Testis (tissue), 3 donors: ENCODE data around the gene TBL1X. TPM values are rescaled to one million over a fixed set of nuclear protein-coding genes. Genes with fewer than 3 reads are reported as not detected.

ENCODE experiments used
- DNase-seq: peaks from one replicate; pipeline ENCODE4 v3.0.0-alpha.2; 2019
- H3K27ac ChIP-seq, 2 donors: fragments of 200-600 bp; sonication (generic); one replicate each; pipeline ENCODE4 v1.5.1; 2019
- H3K27me3 ChIP-seq: fragments of 200-600 bp; sonication (generic); one replicate; pipeline ENCODE4 v1.5.1; 2019
- H3K36me3 ChIP-seq: fragments of 200-600 bp; sonication (generic); one replicate; pipeline ENCODE4 v1.5.1; 2017; ENCODE audit warnings: low read depth; ENCODE audit errors: missing control alignments
- H3K4me1 ChIP-seq: fragments of 200-600 bp; sonication (generic); one replicate; pipeline ENCODE4 v1.5.1; 2019
- H3K4me3 ChIP-seq, 2 donors: fragments of 200-600 bp; sonication (generic); one replicate each; pipeline ENCODE4 v1.5.1; 2017 to 2019
- H3K9me3 ChIP-seq: fragments of 200-600 bp; sonication (generic); one replicate; pipeline ENCODE4 v1.5.1; 2017
- POLR2A ChIP-seq: fragments of 450-650 bp; IDR thresholded peaks from one replicate; pipeline ENCODE4 v1.6.1; 2017; ENCODE audit warnings: antibody characterized with exemption, mild to moderate bottlenecking, moderate library complexity
- WGBS, 2 donors: methylation state at CpG; one replicate each; pipeline ENCODE4 v1.1.5; 2018; 5-methylcytosine and 5-hydroxymethylcytosine counted together
- intact Hi-C: fragments of 100-400 bp; cut with DNase I; formaldehyde crosslinking; loops from one replicate; pipeline ENCODE4 v1.15.1; 2023; ENCODE audit warnings: low total_unique reads
- polyA plus RNA-seq: library from polyadenylated mRNA; stranded (reverse); fragments of 350-450 nt; fragmentation: Illumina TruSeq; extraction: RNeasy Lipid Tissue Mini Kit (QIAGEN cat#74804); gene quantifications from one replicate; pipeline ENCODE4 v1.2.3, GENCODE V29; 2014; ENCODE audit warnings: low read depth, low replicate concordance; ENCODE audit not compliant: insufficient read depth
- total RNA-seq, 2 donors: library from RNA; depleted of rRNA; stranded (reverse); fragments of >200 nt; gene quantifications; one replicate each; pipeline ENCODE4 v1.2.3, GENCODE V29; 2016
- TF ChIP-seq, protein P1 (sequence below), 3 experiments: fragments of 450-650 bp in 2 of 3; fragments of 200-600 bp in 1 of 3; sonication (generic) in 1 of 3; IDR thresholded peaks; one replicate each; pipeline ENCODE4 v1.5.1; 2016 to 2019; ENCODE audit warnings: antibody characterized with exemption in 3 of 3, mild to moderate bottlenecking in 2 of 3, moderate library complexity in 1 of 3

Gene TBL1X
- total and polyA plus RNA-seq, 3 donors from 2014 or later: 24.0 to 69.2 (median 48.1) TPM

DNA sequence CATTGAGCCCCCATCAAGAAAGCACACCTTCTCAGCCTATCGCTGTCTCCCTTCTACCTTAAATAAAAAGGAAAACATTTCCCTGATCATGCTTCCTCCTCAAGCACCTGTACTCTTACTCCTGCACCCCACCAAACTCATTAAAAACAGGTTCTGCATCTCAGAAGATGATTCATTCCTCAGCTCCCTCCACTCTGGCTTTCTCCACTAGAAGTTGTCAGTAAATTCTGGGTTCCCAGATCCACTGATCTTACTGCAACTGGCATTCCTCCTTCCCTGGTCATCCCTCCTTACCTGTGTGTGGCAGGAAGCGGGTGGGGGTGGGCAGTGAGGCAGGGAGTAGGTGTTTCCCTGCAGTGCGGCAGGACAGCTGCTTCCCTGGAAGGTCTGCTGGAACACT is 192.0 kb downstream of the TBL1X start:
- H3K4me3 ChIP-seq: no peak overlapping the region
- TF ChIP-seq POLR2A: no peak
- TF ChIP-seq, protein P1, sequence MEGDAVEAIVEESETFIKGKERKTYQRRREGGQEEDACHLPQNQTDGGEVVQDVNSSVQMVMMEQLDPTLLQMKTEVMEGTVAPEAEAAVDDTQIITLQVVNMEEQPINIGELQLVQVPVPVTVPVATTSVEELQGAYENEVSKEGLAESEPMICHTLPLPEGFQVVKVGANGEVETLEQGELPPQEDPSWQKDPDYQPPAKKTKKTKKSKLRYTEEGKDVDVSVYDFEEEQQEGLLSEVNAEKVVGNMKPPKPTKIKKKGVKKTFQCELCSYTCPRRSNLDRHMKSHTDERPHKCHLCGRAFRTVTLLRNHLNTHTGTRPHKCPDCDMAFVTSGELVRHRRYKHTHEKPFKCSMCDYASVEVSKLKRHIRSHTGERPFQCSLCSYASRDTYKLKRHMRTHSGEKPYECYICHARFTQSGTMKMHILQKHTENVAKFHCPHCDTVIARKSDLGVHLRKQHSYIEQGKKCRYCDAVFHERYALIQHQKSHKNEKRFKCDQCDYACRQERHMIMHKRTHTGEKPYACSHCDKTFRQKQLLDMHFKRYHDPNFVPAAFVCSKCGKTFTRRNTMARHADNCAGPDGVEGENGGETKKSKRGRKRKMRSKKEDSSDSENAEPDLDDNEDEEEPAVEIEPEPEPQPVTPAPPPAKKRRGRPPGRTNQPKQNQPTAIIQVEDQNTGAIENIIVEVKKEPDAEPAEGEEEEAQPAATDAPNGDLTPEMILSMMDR (IDR thresholded peaks at IDR 0.05): no peak
- H3K36me3 ChIP-seq: no peaks in the 10 kb centered on the region
- H3K9me3 ChIP-seq: no peaks in the 10 kb centered on the region
- no peak for DNase-seq
- H3K27me3 ChIP-seq: no peaks in the 10 kb centered on the region
- no peaks in the 10 kb centered on the region for H3K4me1 ChIP-seq
- intact Hi-C loops: no loop called here
- no peak overlapping the region for H3K27ac ChIP-seq
- 67 to 96% methylated on average over 1 to 3 of the region's 3 CpGs for WGBS, 2 donors

DNA sequence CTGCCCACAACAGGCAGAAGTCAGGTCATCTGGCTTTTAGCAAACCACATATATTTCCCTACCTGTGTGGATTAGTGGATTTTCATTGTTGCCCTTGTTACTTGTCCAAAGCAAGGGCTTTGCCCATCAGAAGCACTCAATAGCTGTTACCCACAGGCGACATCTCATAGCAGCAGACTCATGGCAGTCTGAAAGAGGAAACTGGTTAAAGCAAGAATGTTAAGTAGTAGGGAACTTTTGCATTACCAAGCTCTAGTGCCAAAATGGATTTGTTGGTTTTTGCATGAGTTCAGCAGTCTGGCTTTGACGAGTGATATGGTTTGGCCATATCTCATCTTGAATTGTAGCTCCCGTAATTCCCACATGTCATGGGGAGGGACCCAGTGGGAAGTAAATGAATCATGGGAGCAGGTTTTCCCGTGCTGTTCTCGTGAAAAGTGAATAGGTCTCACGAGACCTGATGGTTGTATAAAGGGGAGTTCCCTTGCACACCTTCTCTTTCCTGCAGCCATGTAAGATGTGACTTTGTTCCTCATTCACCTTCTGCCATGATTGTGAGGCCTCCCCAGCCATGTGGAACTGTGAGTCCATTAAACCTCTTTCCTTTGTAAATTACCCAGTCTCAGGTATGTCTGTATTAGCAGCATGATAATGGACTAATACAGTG is 192.9 kb downstream of the TBL1X start:
- no peak for DNase-seq
- Histone ChIP-seq H3K27ac (no peak overlapping the region), H3K9me3 (no peaks in the 10 kb centered on the region), H3K4me1 (no peaks in the 10 kb centered on the region), H3K4me3 (no peak overlapping the region), H3K27me3 (no peaks in the 10 kb centered on the region), H3K36me3 (no peaks in the 10 kb centered on the region)
- no peak for TF ChIP-seq POLR2A
- TF ChIP-seq, protein P1 (IDR thresholded peaks at IDR 0.05): no peak
- intact Hi-C loops: no loop called here
- 91 to 94% methylated on average over 4 to 6 of the region's 6 CpGs for WGBS, 2 donors

DNA sequence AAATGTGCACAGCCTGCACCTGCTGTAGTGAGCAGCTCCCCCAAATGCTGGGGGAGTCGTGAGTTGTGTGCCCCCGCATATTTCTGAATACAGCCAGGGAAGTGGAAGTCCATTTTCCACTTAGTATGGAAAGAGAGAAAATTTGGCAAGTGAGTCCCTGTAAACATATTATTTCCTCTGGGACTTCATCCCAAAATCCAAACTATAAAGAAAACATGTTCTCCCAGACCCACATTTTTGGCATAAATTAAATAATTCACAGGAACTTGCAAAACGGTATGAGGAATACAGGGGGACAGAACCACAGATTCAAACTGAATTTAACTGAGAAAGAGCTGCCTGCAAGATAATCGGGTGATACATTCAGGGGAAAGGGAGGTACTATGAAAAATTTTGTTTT is 193.6 kb downstream of the TBL1X start:
- Histone ChIP-seq H3K4me1 (no peaks in the 10 kb centered on the region), H3K9me3 (no peaks in the 10 kb centered on the region), H3K27ac (no peak overlapping the region), H3K4me3 (no peak overlapping the region), H3K27me3 (no peaks in the 10 kb centered on the region), H3K36me3 (no peaks in the 10 kb centered on the region)
- intact Hi-C loops: no loop called here
- 75 to 80% methylated on average over 4 of the region's 4 CpGs for WGBS, 2 donors
- DNase-seq: no peak
- TF ChIP-seq POLR2A: no peak
- TF ChIP-seq, protein P1 (IDR thresholded peaks at IDR 0.05): no peak

DNA sequence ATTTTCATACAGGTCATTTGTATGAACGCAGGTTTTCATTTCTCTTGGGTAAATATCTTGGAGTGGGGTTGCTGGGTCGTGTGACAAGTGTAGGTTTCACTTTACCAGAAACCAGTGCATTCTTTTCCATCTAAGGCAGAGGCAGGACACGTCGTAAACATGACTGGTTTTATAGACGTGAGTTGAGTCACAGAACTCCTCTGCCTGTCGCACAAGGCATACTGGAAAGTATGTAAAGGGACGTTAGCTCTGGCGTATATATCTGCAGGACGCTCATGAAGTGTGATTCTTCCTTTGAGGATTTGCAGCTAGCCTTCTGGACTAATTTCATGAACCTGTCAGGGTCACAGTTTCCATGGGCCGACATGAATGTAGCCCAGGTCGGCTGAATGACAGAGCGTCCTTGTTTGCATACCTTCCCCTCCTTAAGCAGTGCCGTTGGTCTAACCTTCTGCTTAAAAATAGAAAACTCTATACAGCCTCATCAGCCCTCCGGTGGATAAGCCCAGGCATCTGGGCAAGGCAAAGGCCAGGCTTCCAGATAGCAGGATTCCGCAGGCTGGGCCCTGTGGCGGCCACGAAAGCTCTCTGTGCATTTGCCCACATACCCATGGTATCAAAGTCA is 194.8 kb downstream of the TBL1X start:
- TF ChIP-seq, protein P1 (IDR thresholded peaks at IDR 0.05): no peak
- TF ChIP-seq POLR2A: no peak
- WGBS, 2 donors: 90 to 95% methylated on average over 13 to 17 of the region's 17 CpGs
- Histone ChIP-seq H3K27me3 (no peaks in the 10 kb centered on the region), H3K4me1 (no peaks in the 10 kb centered on the region), H3K27ac (no peak overlapping the region), H3K9me3 (no peaks in the 10 kb centered on the region), H3K36me3 (no peaks in the 10 kb centered on the region), H3K4me3 (no peak overlapping the region)
- DNase-seq: no peak
- intact Hi-C loops: no loop called here

DNA sequence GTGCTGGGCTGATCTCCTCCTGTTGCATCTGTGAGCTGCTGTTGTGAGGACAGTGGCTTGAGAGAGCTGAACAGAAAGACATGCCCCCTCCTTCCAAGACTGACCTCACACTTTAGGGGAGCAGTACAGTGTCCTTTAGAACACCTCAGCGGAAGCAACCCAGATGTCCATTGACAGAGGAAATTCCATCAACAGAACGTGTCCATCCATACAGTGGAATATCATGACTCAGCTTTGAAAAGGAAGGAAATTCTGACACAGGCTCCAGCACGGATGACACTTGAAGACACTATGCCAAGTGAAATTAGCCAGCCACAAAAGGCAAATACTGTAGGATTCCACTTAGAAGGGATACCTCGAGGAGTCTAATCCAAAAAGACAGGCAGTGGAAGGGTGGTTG is 197.3 kb downstream of the TBL1X start:
- 75 to 94% methylated on average over 2 to 4 of the region's 4 CpGs for WGBS, 2 donors
- H3K9me3 ChIP-seq: no peaks in the 10 kb centered on the region
- no peak overlapping the region for H3K27ac ChIP-seq
- intact Hi-C loops: no loop called here
- no peak for DNase-seq
- no peaks in the 10 kb centered on the region for H3K36me3 ChIP-seq
- no peaks in the 10 kb centered on the region for H3K4me1 ChIP-seq
- no peaks in the 10 kb centered on the region for H3K27me3 ChIP-seq
- no peak for TF ChIP-seq POLR2A
- TF ChIP-seq, protein P1 (IDR thresholded peaks at IDR 0.05): no peak
- H3K4me3 ChIP-seq: no peak overlapping the region
